ENCODE measurements around the gene ZNF667.

The ZNF667 gene

GRCh38 chr19:56476651-56477428 lies at the start of gene ZNF667:
Gene ZNF667, minus strand, starts transcription at chr19:56477345. Its CDS starts 14,975 bp downstream, at chr19:56462370.
- no peak for DNase-seq

DNA sequence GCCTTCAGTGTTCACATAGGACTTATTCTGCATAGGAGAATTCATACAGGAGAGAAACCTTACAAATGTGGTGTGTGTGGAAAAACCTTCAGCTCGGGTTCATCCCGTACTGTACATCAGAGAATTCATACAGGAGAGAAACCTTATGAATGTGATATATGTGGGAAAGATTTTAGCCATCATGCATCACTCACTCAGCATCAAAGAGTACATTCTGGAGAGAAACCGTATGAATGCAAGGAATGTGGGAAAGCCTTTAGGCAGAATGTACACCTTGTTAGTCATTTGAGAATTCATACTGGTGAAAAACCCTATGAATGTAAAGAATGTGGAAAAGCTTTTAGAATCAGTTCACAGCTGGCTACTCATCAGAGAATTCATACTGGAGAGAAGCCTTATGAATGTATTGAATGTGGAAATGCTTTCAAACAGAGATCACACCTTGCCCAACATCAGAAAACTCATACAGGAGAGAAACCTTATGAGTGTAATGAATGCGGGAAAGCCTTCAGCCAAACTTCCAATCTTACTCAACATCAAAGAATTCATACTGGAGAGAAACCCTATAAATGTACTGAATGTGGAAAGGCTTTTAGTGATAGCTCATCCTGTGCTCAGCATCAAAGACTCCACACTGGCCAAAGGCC lies 48.2 kb upstream of the ZNF667 start:
- no peak for DNase-seq

- DNase-seq, result no peak
Observed at GRCh38 chr19:56508290-56508778, 31.2 kb upstream of the ZNF667 start.

GRCh38 chr19:56507446-56508289 lies 30.5 kb upstream of the ZNF667 start, which contains the start of gene ZNF471:
Gene ZNF471, plus strand, starts transcription at chr19:56507855. Its CDS starts 3,717 bp downstream, at chr19:56511572.
- peak; percentile 92 to 99 for DNase-seq

GRCh38 chr19:56504581-56504980 lies 27.4 kb upstream of the ZNF667 start:
- DNase-seq, result no peak

- DNase-seq, result no peak
Observed at GRCh38 chr19:56491399-56491798, 14.3 kb upstream of the ZNF667 start.

GRCh38 chr19:56477429-56478338 lies 539 bp upstream of the ZNF667 start:
- peak; percentile 65 to 92 for DNase-seq

GRCh38 chr19:56476093-56476492 lies 1.1 kb downstream of the ZNF667 start:
- no peak for DNase-seq

DNA sequence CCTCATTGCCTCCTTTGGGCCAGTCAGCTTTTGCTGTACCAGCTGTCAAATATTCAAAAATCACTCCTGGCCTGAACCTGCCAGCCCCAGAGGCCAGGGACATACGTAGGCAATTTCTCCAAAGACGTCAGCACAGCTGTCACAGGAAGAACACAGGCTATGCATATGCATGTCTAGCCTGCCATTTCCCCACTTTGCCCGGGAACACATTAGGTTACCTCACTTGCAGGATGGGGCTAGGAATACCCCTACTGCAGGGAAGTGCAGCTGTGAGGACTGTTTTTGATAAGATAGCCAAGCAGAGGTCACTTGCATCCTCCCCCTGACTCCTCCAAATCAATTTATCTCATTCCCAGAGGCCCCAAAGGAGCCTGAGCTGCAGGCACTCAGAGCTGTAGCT lies 2.8 kb downstream of the ZNF667 start:
- no peak for DNase-seq

DNA sequence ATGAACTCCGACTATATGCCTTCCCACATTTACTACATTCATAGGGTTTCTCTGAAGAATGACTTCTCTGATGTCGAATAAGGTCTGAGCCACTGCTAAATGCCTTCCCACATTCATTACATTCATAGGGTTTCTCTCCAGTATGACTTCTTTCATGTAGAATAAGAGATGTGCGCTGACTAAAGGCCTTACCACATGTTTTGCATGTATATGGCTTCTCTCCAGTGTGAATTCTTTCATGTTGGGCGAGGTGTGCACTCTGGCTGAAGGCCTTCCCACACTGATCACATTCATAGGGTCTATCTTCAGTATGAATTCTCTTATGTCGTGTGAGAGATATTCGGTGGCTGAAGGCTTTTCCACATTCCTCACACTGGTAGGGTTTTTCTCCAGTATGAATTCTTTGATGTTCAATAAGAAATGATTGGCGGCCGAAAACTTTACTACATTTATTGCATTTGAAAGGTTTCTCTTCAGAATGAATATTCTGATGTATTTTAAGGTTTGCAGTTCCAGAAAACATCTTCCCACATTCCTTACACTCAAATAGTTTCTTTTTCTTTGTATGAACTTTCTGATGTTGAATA lies 35.8 kb downstream of the ZNF667 start:
- DNase-seq, result no peak

DNA sequence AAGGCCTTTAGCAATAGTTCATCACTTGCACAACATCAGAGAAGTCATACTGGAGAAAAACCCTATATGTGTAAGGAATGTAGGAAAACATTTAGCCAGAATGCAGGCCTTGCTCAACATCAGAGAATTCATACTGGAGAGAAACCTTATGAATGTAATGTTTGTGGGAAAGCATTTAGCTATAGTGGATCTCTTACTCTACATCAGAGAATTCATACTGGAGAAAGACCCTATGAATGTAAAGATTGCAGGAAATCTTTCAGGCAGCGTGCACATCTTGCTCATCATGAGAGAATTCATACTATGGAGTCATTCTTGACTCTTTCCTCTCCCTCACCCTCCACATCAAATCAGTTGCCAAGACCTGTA lies 53.2 kb downstream of the ZNF667 start:
- DNase-seq, result no peak

DNA sequence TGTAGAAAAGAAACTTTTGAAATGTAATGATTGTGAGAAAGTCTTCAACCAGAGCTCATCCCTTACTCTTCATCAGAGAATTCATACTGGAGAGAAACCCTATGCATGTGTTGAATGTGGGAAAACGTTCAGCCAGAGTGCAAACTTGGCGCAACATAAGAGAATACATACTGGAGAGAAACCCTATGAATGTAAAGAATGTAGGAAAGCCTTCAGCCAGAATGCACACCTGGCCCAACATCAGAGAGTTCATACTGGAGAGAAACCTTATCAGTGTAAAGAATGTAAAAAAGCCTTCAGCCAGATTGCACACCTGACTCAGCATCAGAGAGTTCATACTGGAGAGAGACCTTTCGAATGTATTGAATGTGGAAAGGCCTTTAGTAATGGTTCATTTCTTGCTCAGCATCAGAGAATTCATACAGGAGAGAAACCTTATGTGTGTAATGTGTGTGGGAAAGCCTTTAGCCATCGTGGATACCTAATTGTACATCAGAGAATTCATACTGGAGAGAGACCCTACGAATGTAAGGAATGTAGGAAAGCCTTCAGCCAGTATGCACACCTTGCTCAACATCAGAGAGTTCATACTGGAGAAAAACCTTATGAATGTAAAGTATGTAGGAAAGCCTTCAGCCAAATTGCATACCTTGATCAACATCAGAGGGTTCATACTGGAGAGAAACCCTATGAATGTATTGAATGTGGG lies 53.7 kb downstream of the ZNF667 start:
- no peak for DNase-seq

GRCh38 chr19:56405062-56405461 lies 72.1 kb downstream of the ZNF667 start:
- no peak for DNase-seq

GRCh38 chr19:56404705-56405056 lies 72.5 kb downstream of the ZNF667 start:
- DNase-seq, result no peak

DNA sequence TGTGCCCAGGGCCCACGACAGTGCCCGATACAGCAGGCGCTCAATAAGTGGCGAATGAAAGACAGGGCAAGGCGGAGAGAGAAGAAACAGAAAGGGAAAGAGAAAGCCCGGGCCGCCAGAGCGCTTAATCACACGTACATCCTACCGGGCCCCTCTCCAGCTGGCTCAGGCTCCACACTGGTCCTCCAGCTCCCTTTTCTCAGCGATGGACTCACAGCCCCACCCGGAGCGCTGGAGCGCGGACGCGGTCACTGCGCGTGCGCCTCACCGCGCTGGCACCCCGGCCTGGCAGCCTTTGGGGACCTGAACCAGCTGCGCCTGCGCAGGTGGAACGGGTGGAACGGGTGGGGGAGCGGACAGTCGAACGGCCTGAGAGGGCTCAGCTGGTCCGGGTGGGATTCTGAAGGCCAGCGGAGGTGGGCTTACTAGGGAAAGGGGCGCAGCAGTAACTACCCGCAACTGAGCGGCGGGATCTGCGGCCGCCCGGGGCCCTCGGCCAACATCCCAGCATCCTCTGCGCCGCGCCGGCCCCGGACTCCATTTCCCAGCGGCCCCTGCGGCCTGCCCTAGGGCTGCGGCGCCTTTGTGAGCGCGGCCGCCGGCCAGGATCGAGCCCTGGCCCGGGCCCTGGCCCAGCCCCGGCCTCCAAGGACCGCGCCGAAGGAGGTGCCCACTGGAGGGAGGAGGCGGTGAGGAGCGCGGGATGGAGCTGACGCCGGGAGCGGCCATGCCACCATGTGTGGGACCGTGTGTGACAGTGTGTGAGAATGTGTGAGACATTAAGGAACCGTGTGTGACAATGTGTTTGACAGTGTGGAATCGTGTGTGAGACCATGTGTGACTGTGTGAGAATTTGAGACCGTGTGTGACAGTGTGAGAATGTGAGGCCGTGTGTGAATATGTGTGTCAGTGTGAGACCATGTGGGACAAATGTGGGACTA lies 73.1 kb downstream of the ZNF667 start, which contains the start of gene ZNF583:
Gene ZNF583, plus strand, starts transcription at position 569 of the 941 bp plus-strand sequence. CDS start 2,783 bp downstream, outside the sequence.
- peak; percentile 78 to 90 for DNase-seq

- no peak for DNase-seq
Observed at GRCh38 chr19:56403261-56403660, 73.9 kb downstream of the ZNF667 start.

DNA sequence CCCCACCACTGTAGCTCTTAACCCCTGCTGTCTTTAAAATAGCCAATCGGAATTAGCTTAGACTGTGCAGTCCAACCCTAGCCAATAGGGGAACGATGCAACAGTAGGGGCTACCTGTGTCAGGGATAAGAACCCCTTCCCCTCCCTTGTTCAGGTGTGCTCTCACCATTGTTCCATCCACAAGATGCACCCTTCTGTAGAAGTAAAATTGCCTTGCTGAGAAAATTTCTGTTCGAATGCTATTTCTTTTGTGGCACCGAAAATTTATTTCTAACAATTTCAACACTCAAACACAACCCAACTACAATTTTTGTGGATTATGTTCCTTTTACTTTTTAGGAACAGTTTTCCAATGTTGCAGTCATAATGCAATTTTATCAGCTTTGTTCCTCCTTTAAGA lies 76.7 kb downstream of the ZNF667 start:
- no peak for DNase-seq

DNA sequence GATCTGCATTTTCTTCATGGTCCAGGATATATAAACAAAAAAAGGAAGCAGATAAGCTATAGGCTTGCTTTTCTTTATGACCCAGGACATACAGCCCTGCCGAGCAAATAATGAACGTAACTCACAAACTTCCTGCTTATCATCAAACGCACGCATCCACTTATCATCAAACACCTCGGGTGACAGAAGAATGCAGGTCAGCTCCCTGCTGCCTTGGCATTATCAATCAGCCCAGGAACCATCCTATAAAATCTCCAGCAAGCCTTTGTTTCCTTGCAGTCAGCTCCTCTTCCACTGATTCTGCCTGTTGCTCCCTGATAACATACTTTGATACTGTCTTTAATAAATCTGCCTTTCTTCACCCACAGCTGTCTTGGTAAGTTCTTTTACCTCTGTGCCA lies 78.3 kb downstream of the ZNF667 start:
- no peak for DNase-seq

DNA sequence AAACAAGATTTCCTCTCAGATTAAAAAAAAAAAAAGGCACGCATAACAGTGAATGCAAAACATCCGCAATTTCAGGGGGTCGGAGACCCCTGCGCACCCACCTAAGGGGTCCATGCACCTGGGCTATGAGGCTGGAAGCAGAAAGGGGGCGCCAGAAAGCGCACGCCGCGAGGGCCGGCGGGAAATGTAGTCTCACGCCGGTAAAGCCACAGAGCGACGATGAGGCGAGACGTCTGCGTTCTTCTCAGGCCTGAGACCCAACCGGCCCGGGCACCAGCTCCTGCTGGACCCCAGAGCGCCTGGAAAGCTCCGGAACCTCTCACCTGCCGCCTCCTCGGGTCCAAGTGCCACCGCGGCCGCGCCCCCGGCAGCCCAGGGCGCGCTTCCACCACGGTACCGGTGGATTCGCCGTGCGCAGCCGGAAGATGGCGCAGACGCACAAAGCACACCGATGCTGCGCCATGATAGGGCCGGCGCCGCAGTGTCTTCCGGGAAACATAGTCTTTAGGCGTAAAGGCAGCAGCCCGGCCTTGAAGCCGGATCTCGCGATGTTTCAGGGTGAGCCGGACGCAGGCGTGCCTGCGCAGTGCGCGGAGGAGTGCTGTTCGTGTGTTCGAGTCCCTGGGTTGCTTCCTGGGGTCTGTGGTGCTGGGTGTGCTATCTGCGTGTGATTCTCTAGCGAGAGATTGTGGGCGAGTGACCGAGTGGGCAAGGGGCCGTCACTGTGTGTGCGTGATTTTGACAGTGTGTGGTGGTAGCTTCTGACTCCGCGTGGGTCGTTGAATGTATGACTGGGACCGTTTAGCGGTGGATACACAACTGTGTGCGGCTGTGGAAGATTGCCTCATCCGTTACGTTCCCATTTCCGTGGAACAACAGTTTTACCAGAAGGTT lies 83.8 kb downstream of the ZNF667 start, which contains the start of gene ZNF582:
Gene ZNF582, minus strand, starts transcription at position 416 of the 894 bp plus-strand sequence. CDS start 1,782 bp downstream, outside the sequence.
- peak; percentile 54 to 83 for DNase-seq

All from cerebellar nuclear complex (tissue), 1 donor.